ENCODE measurements around the gene CSH1. TPM values are rescaled to one million over a fixed set of nuclear protein-coding genes. Genes with fewer than 3 reads are reported as not detected.

Gene CSH1
- not detected in 5 replicates for total RNA-seq (2022; extraction: Qiagen RNA extraction)

GRCh38 chr17:63896524-63897354, at the start of gene CSH1:
TSS of gene CSH1 (minus strand) at chr17:63896574. CDS start at chr17:63896511, 63 bp downstream.

GRCh38 chr17:63931981-63932561, 35.7 kb upstream of the CSH1 start, which contains the start of gene CD79B:
TSS of gene CD79B (minus strand) at chr17:63932331. CDS start at chr17:63932261, 70 bp downstream.

DNA sequence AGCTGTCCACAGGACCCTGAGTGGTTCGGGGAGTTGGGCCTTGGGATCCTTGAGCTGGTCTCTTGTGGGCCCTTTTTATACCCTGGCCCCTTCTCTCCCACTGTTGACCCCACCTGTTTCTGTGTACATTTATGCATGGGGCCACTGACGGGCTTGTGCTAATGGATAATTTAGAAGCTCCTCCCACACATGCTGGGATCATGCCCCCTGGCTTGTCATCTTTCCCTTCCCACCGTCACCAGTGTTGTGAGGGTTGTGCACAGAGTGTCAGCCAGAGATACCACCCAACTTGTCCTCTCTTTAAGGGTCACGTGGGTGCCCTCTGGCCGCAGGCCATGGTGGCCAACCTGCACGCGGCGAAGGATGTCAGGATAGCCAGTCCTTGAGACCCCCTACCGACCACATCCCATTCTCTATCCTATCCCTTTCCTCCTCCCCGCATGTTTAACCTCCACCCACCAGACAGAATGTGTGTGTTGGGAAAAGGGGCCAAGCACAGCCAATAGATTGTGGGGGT, 22.5 kb upstream of the CSH1 start, which contains the start of gene GH1:
TSS of gene GH1 (minus strand) at position 51 of the 517 bp plus-strand sequence. CDS start 63 bp downstream, outside the sequence.

DNA sequence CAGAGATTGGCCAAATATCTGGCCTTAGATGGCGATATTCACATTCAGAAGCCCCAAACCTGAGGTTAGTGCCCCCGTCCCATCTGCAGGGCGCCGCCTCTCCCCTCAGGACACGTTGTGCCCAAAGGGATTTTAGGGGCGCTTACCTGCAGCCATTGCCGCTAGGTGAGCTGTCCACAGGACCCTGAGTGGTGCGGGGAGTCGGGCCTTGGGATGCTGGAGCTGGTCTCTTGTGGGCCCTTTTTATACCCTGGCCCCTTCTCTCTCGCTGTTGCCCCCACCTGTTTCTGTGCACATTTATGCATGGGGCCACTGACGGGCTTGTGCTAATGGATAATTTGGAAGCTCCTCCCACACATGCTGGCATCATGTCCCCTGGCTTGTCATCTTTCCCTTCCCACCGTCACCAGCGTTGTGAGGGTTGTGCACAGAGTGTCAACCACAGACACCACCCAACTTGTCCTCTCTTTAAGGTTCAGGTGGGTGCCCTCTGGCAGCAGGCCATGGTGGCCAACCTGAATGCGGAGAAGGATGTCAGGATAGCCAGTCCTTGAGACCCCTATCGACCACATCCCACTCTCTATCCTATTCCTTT, 14.8 kb upstream of the CSH1 start, which contains the start of gene CSHL1:
TSS of gene CSHL1 (minus strand) at position 218 of the 595 bp plus-strand sequence. CDS start at position 156, 62 bp downstream.

GRCh38 chr17:63881935-63882601, 14.3 kb downstream of the CSH1 start, which contains the start of gene GH2:
TSS of gene GH2 (minus strand) at chr17:63881944. CDS start at chr17:63881801, 143 bp downstream.

DNA sequence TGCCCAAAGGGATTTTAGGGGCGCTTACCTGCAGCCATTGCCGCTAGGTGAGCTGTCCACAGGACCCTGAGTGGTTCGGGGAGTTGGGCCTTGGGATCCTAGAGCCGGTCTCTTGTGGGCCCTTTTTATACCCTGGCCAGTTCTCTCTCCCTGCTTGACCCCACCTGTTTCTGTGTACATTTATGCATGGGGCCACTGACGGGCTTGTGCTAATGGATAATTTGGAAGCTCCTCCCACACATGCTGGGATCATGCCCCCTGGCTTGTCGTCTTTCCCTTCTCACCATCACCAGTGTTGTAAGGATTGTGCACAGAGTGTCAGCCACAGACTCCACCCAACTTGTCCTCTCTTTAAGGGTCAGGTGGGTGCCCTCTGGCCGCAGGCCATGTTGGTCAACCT, 22.8 kb downstream of the CSH1 start, which contains the start of gene CSH2:
TSS of gene CSH2 (minus strand) at position 101 of the 400 bp plus-strand sequence. CDS start at position 38, 63 bp downstream.

Other genes with a start within 250 kb of the CSH1 start
- 8.6 to 13.1 TPM (median 11.4 TPM) in 5 replicates for gene LIMD2, start 196.4 kb downstream of the CSH1 start, total RNA-seq (2022; extraction: Qiagen RNA extraction)
- gene STRADA, start 154.8 kb downstream of the CSH1 start, total RNA-seq (2022; extraction: Qiagen RNA extraction): 24.4 to 28.1 TPM (median 26.4 TPM) in 5 replicates
- gene CCDC47, start 123.0 kb downstream of the CSH1 start, total RNA-seq (2022; extraction: Qiagen RNA extraction): 88.9 to 149 TPM (median 97.5 TPM) in 5 replicates
- gene DDX42, start 122.4 kb downstream of the CSH1 start, total RNA-seq (2022; extraction: Qiagen RNA extraction): 90.8 to 118 TPM (median 92.2 TPM) in 5 replicates
- 207 to 230 TPM (median 219 TPM) in 5 replicates for gene PSMC5, start 69.1 kb downstream of the CSH1 start, total RNA-seq (2022; extraction: Qiagen RNA extraction)
- gene FTSJ3, start 68.9 kb downstream of the CSH1 start, total RNA-seq (2022; extraction: Qiagen RNA extraction): 49.9 to 68.9 TPM (median 53.1 TPM) in 5 replicates
- gene SMARCD2, start 53.9 kb downstream of the CSH1 start, total RNA-seq (2022; extraction: Qiagen RNA extraction): 52.5 to 63.2 TPM (median 58.6 TPM) in 5 replicates
- gene CSH2, start 22.9 kb downstream of the CSH1 start, total RNA-seq (2022; extraction: Qiagen RNA extraction): not detected in 5 replicates
- gene GH2, start 14.6 kb downstream of the CSH1 start, total RNA-seq (2022; extraction: Qiagen RNA extraction): not detected in 5 replicates
- gene CSHL1, start 14.7 kb upstream of the CSH1 start, total RNA-seq (2022; extraction: Qiagen RNA extraction): not detected in 5 replicates
- gene GH1, start 22.3 kb upstream of the CSH1 start, total RNA-seq (2022; extraction: Qiagen RNA extraction): not detected in 5 replicates
- 0.08 to 0.09 TPM in 2 of 5 replicates, not detected in the others for gene CD79B, start 35.8 kb upstream of the CSH1 start, total RNA-seq (2022; extraction: Qiagen RNA extraction)
- 0.03 to 0.15 TPM (median 0.07 TPM) in 5 replicates for gene SCN4A, start 76.3 kb upstream of the CSH1 start, total RNA-seq (2022; extraction: Qiagen RNA extraction)
- 0.46 to 0.89 TPM (median 0.53 TPM) in 5 replicates for gene PRR29, start 101.8 kb upstream of the CSH1 start, total RNA-seq (2022; extraction: Qiagen RNA extraction)
- not detected in 5 replicates for gene ICAM2, start 124.1 kb upstream of the CSH1 start, total RNA-seq (2022; extraction: Qiagen RNA extraction)
- gene ERN1, start 233.6 kb upstream of the CSH1 start, total RNA-seq (2022; extraction: Qiagen RNA extraction): 2.9 to 3.9 TPM (median 3.6 TPM) in 5 replicates

All from A549 treated with Hydrocortisone at 1 μM for 4 hours (cell line).